Midbrain (tissue), 1 donor: ENCODE data around the gene HBA1.
A peak's percentile ranks its signal among the peaks of the same experiment; 100 is the strongest.
"Not testable (repeated sequence)": the region's sequence is repeated elsewhere in the genome, so short reads cannot be mapped to it uniquely, and the experiment has no call there.

Experiments used
- DNase-seq: peaks from one replicate; lab custom pipeline; 2025; lab: John Stamatoyannopoulos, UW

Gene HBA1

GRCh38 chr16:175011-175949 lies 1.2 kb upstream of the HBA1 start:
- DNase-seq = no peak

GRCh38 chr16:176006-176405 lies 474 bp upstream of the HBA1 start:
- DNase-seq = not testable (repeated sequence)

GRCh38 chr16:177394-177822 lies 928 bp downstream of the HBA1 start:
- no peak for DNase-seq

DNA sequence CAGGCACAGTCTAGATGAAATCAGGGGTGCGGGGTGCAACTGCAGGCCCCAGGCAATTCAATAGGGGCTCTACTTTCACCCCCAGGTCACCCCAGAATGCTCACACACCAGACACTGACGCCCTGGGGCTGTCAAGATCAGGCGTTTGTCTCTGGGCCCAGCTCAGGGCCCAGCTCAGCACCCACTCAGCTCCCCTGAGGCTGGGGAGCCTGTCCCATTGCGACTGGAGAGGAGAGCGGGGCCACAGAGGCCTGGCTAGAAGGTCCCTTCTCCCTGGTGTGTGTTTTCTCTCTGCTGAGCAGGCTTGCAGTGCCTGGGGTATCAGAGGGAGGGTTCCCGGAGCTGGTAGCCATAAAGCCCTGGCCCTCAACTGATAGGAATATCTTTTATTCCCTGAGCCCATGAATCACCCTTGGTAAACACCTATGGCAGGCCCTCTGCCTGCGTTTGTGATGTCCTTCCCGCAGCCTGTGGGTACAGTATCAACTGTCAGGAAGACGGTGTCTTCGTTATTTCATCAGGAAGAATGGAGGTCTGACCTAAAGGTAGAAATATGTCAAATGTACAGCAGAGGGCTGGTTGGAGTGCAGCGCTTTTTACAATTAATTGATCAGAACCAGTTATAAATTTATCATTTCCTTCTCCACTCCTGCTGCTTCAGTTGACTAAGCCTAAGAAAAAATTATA lies 1.6 kb downstream of the HBA1 start:
- DNase-seq = no peak

DNA sequence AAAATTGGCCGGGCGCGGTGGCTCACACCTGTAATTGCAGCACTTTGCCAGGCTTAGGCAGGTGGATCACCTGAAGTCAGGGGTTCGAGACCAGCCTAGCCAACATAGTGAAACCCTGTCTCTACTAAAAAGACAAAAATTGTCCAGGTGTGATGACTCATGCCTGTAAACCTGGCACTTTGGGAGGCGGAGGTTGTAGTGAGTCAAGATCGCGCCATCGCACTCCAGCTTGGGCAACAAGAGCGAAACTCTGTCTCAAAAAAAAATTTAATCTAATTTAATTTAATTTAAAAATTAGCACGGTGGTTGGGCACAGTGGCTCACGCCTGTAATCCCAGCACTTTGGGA lies 2.2 kb downstream of the HBA1 start:
- no peak for DNase-seq

- DNase-seq = no peak
Observed at GRCh38 chr16:179211-180092, 3.0 kb downstream of the HBA1 start.

DNA sequence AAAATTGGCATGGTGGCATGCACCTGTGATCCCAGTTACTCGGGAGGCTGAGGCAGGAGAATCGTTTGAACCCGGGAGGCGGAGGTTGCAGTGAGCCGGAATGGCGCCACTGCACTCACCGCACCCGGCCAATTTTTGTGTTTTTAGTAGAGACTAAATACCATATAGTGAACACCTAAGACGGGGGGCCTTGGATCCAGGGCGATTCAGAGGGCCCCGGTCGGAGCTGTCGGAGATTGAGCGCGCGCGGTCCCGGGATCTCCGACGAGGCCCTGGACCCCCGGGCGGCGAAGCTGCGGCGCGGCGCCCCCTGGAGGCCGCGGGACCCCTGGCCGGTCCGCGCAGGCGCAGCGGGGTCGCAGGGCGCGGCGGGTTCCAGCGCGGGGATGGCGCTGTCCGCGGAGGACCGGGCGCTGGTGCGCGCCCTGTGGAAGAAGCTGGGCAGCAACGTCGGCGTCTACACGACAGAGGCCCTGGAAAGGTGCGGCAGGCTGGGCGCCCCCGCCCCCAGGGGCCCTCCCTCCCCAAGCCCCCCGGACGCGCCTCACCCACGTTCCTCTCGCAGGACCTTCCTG lies 3.7 kb downstream of the HBA1 start, which contains the start of gene HBQ1:
Gene HBQ1 (plus strand): TSS at position 359 of the 575 bp plus-strand sequence. CDS start 28 bp downstream, at position 387.
- no peak for DNase-seq

- peak; percentile 30 for DNase-seq
Observed at GRCh38 chr16:180681-181564, 4.4 kb downstream of the HBA1 start.

- DNase-seq = no peak
Observed at GRCh38 chr16:181565-182021, 5.1 kb downstream of the HBA1 start.

- DNase-seq = no peak
Observed at GRCh38 chr16:183005-183404, 6.5 kb downstream of the HBA1 start.

DNA sequence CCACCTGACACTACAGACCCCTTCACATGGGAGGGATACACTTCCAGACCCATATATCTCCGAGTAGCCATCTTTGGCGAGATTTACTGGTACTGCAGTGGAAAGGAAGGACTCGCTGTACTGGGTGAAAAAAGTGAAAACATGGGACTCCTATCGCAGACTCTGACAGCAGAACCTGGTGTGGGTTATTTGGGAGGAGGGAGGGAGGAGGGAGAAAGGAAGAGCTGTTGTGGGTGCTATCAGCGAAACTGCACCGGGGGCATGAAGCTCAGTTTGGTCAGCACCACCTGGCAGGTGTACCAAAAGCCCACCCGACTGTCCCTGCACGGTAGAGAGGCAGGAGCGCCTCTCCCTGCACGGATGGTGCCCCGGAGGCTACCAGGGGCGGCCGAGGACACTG lies 8.7 kb downstream of the HBA1 start:
- no peak for DNase-seq

DNA sequence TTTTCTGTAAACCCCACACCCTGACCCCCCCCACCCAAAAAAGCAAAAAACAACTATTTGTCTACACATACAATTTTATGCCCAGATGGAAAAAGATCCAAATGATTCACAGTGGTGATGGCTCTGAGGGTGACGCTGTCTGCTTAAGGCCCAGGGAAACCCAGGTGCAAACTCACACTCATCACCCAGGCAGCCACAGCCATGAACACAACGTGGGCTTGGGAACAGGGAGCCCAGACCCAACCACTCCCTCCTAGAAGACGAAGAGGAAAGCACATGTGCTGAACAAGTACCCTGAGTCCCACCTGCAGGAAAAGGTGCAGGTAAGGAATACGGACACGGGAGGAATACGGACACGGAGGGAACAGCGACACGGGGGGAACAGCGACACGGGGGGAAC lies 9.2 kb downstream of the HBA1 start:
- no peak for DNase-seq

DNA sequence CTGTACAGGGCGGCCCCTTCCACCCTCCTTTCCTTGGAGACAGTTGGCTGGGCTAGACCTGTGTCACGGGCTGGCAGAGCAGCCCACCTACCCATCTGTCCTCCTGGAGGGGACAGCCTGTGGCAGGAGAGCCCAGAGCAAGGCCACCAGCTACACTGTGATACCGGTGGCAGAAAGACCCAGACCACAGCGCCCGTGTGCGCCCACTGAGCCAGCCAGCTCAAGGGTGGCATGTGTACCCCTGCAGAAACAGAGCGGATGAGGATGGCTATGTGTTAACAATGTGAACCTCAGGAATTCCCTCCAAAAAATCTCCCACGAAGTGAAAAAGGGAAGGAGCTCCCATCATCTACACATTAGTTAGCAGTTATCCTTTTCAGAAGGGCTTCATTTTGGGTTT lies 10.8 kb downstream of the HBA1 start:
- DNase-seq = no peak

DNA sequence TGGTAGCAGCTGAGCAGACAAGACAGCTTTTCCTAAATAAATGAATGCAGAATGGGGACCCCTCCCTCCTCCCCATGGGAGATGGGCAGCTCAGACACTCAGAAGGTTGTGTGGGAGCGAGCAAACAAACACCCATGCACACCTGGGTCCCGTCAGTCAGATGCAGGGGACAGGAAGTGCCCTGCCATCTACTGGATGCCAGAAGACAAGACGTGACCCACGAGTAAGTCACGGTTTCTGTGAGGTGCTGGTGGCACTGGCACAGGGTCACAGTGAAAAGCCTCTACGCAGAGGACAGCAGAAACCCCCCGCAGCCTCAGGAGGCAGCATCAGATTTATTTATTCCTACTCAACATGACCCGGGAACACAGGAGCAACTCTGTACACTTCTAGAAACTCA lies 12.2 kb downstream of the HBA1 start:
- no peak for DNase-seq

- no peak for DNase-seq
Observed at GRCh38 chr16:189604-190186, 13.2 kb downstream of the HBA1 start.

GRCh38 chr16:191831-192230 lies 15.4 kb downstream of the HBA1 start:
- no peak for DNase-seq

DNA sequence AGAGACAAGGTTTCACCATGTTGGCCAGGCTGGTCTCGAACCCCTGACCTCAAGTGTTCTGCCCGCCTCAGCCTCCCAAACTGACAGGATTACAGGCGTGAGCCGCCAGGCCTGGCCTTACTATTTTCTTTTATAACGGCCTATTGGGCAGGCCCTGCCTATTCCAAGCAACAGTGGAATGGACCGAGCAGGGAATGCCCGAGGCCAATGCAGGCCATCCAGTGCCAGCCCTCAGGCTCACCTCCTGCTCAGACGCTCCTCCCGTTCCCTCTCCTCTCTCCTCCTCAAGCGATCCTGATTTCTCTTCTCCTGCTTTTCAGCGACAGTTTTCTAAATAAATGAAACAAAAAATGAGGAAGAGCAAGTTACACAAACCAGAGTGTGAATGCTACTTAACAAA lies 16.2 kb downstream of the HBA1 start:
- DNase-seq = no peak

GRCh38 chr16:193441-193840 lies 17.0 kb downstream of the HBA1 start:
- DNase-seq = no peak

- DNase-seq = no peak
Observed at GRCh38 chr16:194516-194915, 18.0 kb downstream of the HBA1 start.

DNA sequence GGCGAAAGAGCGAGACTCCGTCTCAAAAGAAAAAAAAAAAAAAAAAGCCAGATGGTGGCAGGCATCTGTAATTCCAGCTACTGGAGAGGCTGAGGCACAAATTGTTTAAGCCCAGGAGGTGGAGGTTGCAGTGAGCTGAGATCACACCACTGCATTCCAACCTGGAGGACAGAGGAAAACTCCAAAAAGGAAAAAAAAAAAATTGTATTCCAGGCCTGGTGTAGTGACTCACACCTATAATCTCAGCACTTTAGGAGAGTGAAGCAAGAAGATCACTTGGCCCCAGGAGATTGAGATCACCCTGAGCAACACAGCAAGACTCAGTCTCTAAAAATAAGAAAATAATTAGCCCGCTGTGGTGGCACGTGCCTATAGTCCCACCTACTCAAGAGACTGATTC lies 23.9 kb downstream of the HBA1 start:
- DNase-seq = no peak
